H9 (cell line): ENCODE results near the gene MLST8. TPM values are rescaled to one million over a fixed set of nuclear protein-coding genes. Genes with fewer than 3 reads are reported as not detected.

ENCODE experiments used
- DNase-seq: peaks from one replicate; pipeline ENCODE4 v3.0.0-alpha.2; 2017
- H2AFZ ChIP-seq: one replicate; pipeline ENCODE4 v1.6.1; 2013; ENCODE audit warnings: mild to moderate bottlenecking, low read length, control low read depth, moderate library complexity
- H2AK5ac ChIP-seq: 2 replicates; pipeline ENCODE4 v1.6.1; 2013; ENCODE audit warnings: low read length, control low read depth, mixed read lengths; ENCODE audit not compliant: insufficient read length
- H2BK120ac ChIP-seq: one replicate; pipeline ENCODE4 v1.6.1; 2013; ENCODE audit warnings: low read depth, mild to moderate bottlenecking, low read length, control low read depth, inconsistent platforms; ENCODE audit not compliant: poor library complexity, severe bottlenecking
- H2BK12ac ChIP-seq: 2 replicates; pipeline ENCODE4 v1.6.1; 2013; ENCODE audit warnings: low read length, control low read depth, mixed read lengths, low read depth; ENCODE audit not compliant: insufficient read length
- H2BK15ac ChIP-seq: 2 replicates; pipeline ENCODE4 v1.6.1; 2013; ENCODE audit warnings: low read depth, low read length, control low read depth
- H2BK20ac ChIP-seq: one replicate; pipeline ENCODE4 v1.6.1; 2013; ENCODE audit warnings: low read depth, mild to moderate bottlenecking, low read length, control low read depth, inconsistent platforms; ENCODE audit not compliant: poor library complexity, severe bottlenecking
- H2BK5ac ChIP-seq: 2 replicates; pipeline ENCODE4 v1.6.1; 2013; ENCODE audit warnings: low read length, control low read depth, mixed read lengths; ENCODE audit not compliant: insufficient read length
- H3K14ac ChIP-seq: 2 replicates; pipeline ENCODE4 v1.6.1; 2013; ENCODE audit warnings: low read length, control low read depth; ENCODE audit not compliant: insufficient read depth
- H3K18ac ChIP-seq: 2 replicates; pipeline ENCODE4 v1.6.1; 2013; ENCODE audit warnings: low read depth, mild to moderate bottlenecking, mixed read lengths, low read length, control low read depth; ENCODE audit not compliant: insufficient read length
- H3K23ac ChIP-seq: 2 replicates; pipeline ENCODE4 v1.6.1; 2013; ENCODE audit warnings: low read length, control low read depth, mixed read lengths, low read depth; ENCODE audit not compliant: insufficient read length
- H3K23me2 ChIP-seq: 2 replicates; pipeline ENCODE4 v1.6.1; 2013; ENCODE audit warnings: low read depth, mild to moderate bottlenecking, mixed read lengths, low read length, control low read depth; ENCODE audit not compliant: insufficient read length, poor library complexity, severe bottlenecking
- H3K27ac ChIP-seq: 2 replicates; pipeline ENCODE4 v1.5.1; 2013; ENCODE audit warnings: low read length, control low read depth, mixed read lengths, low read depth; ENCODE audit not compliant: insufficient read length
- H3K27me3 ChIP-seq: 2 replicates; pipeline ENCODE4 v1.6.1; 2013; ENCODE audit warnings: low read length, control low read depth, inconsistent platforms; ENCODE audit not compliant: insufficient read depth
- H3K4ac ChIP-seq: 2 replicates; pipeline ENCODE4 v1.6.1; 2013; ENCODE audit warnings: low read depth, mild to moderate bottlenecking, control low read depth, inconsistent platforms, low read length, moderate library complexity
- H3K4me1 ChIP-seq: 2 replicates; pipeline ENCODE4 v1.6.1; 2013; ENCODE audit warnings: low read length, control low read depth, inconsistent platforms; ENCODE audit not compliant: insufficient read depth
- H3K4me2 ChIP-seq: 2 replicates; pipeline ENCODE4 v1.6.1; 2013; ENCODE audit warnings: low read length, control low read depth, mixed read lengths; ENCODE audit not compliant: insufficient read length, insufficient read depth
- H3K56ac ChIP-seq: 2 replicates; pipeline ENCODE4 v1.6.1; 2013; ENCODE audit warnings: low read depth, mild to moderate bottlenecking, mixed read lengths, low read length, control low read depth; ENCODE audit not compliant: insufficient read length
- H3K79me1 ChIP-seq: 2 replicates; pipeline ENCODE4 v1.6.1; 2013; ENCODE audit warnings: low read depth, mild to moderate bottlenecking, moderate library complexity, low read length, control low read depth, inconsistent platforms; ENCODE audit not compliant: insufficient read depth, poor library complexity, severe bottlenecking
- H3K79me2 ChIP-seq: 2 replicates; pipeline ENCODE4 v1.6.1; 2013; ENCODE audit warnings: low read length, control low read depth, inconsistent platforms; ENCODE audit not compliant: insufficient read depth
- H3K9ac ChIP-seq: 2 replicates; pipeline ENCODE4 v1.6.1; 2013; ENCODE audit warnings: low read length, control low read depth, mixed read lengths; ENCODE audit not compliant: insufficient read length; ENCODE audit errors: extremely low read depth
- H3K9me3 ChIP-seq: one replicate; pipeline ENCODE4 v1.6.1; 2013; ENCODE audit warnings: low read depth, low read length, inconsistent platforms; ENCODE audit not compliant: control insufficient read depth
- H3T11ph ChIP-seq: one replicate; pipeline ENCODE4 v1.6.1; 2013; ENCODE audit warnings: mild to moderate bottlenecking, low read length, control low read depth, inconsistent platforms
- H4K20me1 ChIP-seq: one replicate; pipeline ENCODE4 v1.6.1; 2013; ENCODE audit not compliant: control insufficient read depth, insufficient read length, insufficient read depth
- H4K5ac ChIP-seq: 2 replicates; pipeline ENCODE4 v1.6.1; 2013; ENCODE audit warnings: low read depth, mild to moderate bottlenecking, mixed read lengths, low read length, control low read depth; ENCODE audit not compliant: insufficient read length
- H4K8ac ChIP-seq: replicated peaks from 2 replicates; pipeline ENCODE4 v1.6.1; 2013; ENCODE audit warnings: low read length, control low read depth, mixed read lengths, low read depth; ENCODE audit not compliant: insufficient read length
- H4K91ac ChIP-seq: 2 replicates; pipeline ENCODE4 v1.6.1; 2013; ENCODE audit warnings: low read depth, mild to moderate bottlenecking, moderate library complexity, mixed read lengths, low read length, control low read depth; ENCODE audit not compliant: insufficient read length
- H3K27ac Mint-ChIP-seq, 3 experiments: 2 replicates in 2 of 3; 3 replicates in 1 of 3; pipeline ENCODE4 v1.8.0; 2020 to 2021; ENCODE audit warnings: mixed read lengths in 3 of 3, mild to moderate bottlenecking in 1 of 3, moderate library complexity in 1 of 3
- H3K27me3 Mint-ChIP-seq: 2 replicates; pipeline ENCODE4 v1.8.0; 2021; ENCODE audit warnings: low read depth, mild to moderate bottlenecking, moderate library complexity, mixed read lengths
- H3K36me3 Mint-ChIP-seq, 3 experiments: 2 replicates in 2 of 3; 3 replicates in 1 of 3; pipeline ENCODE4 v1.8.0; 2020 to 2021; ENCODE audit warnings: low read depth in 3 of 3, mixed read lengths in 3 of 3; ENCODE audit not compliant: insufficient read depth in 1 of 3
- H3K4me1 Mint-ChIP-seq, 2 experiments: 2 replicates each; pipeline ENCODE4 v1.8.0; 2020; ENCODE audit warnings: mixed read lengths in 2 of 2
- H3K4me3 Mint-ChIP-seq, 2 experiments: 2 replicates in 1 of 2; 3 replicates in 1 of 2; pipeline ENCODE4 v1.8.0; 2020 to 2021; ENCODE audit warnings: mild to moderate bottlenecking in 2 of 2, mixed read lengths in 2 of 2, moderate library complexity in 1 of 2
- H3K9me3 Mint-ChIP-seq, 2 experiments: 2 replicates in 1 of 2; 3 replicates in 1 of 2; pipeline ENCODE4 v1.8.0; 2020; ENCODE audit warnings: mild to moderate bottlenecking in 2 of 2, mixed read lengths in 2 of 2, moderate library complexity in 1 of 2
- WGBS: extraction: QIAGEN DNeasy Blood & Tissue Kit; methylation state at CpG from one replicate; pipeline ENCODE4 v1.1.7; 2013; ENCODE audit warnings: missing lambda C conversion rate, low lambda C conversion rate, mixed read lengths; ENCODE audit not compliant: insufficient read length; ENCODE audit errors: extremely low coverage; 5-methylcytosine and 5-hydroxymethylcytosine counted together
- total RNA-seq: library from RNA; stranded (reverse); gene quantifications from 2 replicates; pipeline ENCODE4 v1.2.1, GENCODE V29; 2021
- TF ChIP-seq, protein P1 (sequence below): fragments of 200-600 bp; sonication (generic); conservative IDR thresholded peaks from 3 replicates; pipeline ENCODE4 v1.8.0; 2021; ENCODE audit warnings: antibody characterized with exemption, mild to moderate bottlenecking

MLST8 gene
- total RNA-seq, 1 experiment from 2014 or later: 74.5 TPM

DNA sequence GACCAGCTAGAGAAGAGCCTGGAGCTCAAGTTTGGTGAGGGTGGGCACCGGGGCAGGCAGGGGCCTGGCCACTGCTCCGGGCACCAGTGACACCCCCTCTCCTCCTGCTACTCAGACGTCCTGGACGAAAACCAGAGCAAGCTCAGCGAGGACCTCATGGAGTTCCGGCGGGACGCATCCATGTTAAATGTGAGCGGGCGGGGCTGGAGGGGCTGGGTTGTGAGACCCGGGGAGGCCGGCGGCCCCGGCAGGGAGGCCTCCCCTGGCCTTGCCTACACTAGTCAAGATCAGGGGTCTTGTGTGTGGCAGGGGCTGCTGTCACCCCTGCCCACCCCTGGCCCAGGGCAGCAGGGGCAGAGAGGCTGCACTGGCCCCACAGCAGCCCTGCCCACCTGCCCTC, 31.9 kb upstream of the MLST8 start:
- DNase-seq: no peak
- H3K79me1 ChIP-seq: no peaks in the 10 kb centered on the region
- no peaks in the 10 kb centered on the region for H3K4me1 Mint-ChIP-seq
- no peak overlapping the region for H2AFZ ChIP-seq
- no peaks in the 10 kb centered on the region for H3K9me3 ChIP-seq
- no peak overlapping the region for H2BK120ac ChIP-seq
- no peak overlapping the region for H3K23ac ChIP-seq
- H3K27ac ChIP-seq: no peak overlapping the region
- no peak overlapping the region for H4K8ac ChIP-seq
- WGBS: no CpG with 5 or more reads among the region's 14 CpGs
- no peak overlapping the region for H3K18ac ChIP-seq
- H3K14ac ChIP-seq: no peak overlapping the region
- peak overlapping the region in 2 of 3 experiments; percentile 70 to 92; a peak in 2 of 7 replicates for H3K27ac Mint-ChIP-seq
- no peak overlapping the region for H2BK12ac ChIP-seq
- TF ChIP-seq, protein P1, sequence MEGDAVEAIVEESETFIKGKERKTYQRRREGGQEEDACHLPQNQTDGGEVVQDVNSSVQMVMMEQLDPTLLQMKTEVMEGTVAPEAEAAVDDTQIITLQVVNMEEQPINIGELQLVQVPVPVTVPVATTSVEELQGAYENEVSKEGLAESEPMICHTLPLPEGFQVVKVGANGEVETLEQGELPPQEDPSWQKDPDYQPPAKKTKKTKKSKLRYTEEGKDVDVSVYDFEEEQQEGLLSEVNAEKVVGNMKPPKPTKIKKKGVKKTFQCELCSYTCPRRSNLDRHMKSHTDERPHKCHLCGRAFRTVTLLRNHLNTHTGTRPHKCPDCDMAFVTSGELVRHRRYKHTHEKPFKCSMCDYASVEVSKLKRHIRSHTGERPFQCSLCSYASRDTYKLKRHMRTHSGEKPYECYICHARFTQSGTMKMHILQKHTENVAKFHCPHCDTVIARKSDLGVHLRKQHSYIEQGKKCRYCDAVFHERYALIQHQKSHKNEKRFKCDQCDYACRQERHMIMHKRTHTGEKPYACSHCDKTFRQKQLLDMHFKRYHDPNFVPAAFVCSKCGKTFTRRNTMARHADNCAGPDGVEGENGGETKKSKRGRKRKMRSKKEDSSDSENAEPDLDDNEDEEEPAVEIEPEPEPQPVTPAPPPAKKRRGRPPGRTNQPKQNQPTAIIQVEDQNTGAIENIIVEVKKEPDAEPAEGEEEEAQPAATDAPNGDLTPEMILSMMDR: no peak
- H3K9me3 Mint-ChIP-seq: no peaks in the 10 kb centered on the region
- no peak overlapping the region for H3K56ac ChIP-seq
- H3K4me1 ChIP-seq: no peaks in the 10 kb centered on the region
- H2BK5ac ChIP-seq: no peak overlapping the region
- H3K4me3 Mint-ChIP-seq: no peak overlapping the region; a peak in 1 of 5 replicates
- no peaks in the 10 kb centered on the region for H3K27me3 Mint-ChIP-seq
- H2BK20ac ChIP-seq: no peak overlapping the region
- no peak overlapping the region for H4K91ac ChIP-seq
- peaks cover 2% of the 10 kb centered on the region for H4K20me1 ChIP-seq
- H3K79me2 ChIP-seq: no peaks in the 10 kb centered on the region
- H2BK15ac ChIP-seq: no peak overlapping the region
- no peak overlapping the region for H4K5ac ChIP-seq
- no peak overlapping the region for H2AK5ac ChIP-seq
- no peak overlapping the region for H3K4me2 ChIP-seq
- no peaks in the 10 kb centered on the region for H3K27me3 ChIP-seq
- H3K23me2 ChIP-seq: peaks cover 4% of the 10 kb centered on the region
- no peak overlapping the region for H3T11ph ChIP-seq
- no peak overlapping the region for H3K9ac ChIP-seq
- no peak overlapping the region for H3K4ac ChIP-seq
- peaks cover 11 to 47% (median 43%) of the 10 kb centered on the region in 3 experiments for H3K36me3 Mint-ChIP-seq
